ENCODE results near the gene DSG3. TPM values are rescaled to one million over a fixed set of nuclear protein-coding genes. Genes with fewer than 3 reads are reported as not detected.

Gene DSG3
- total RNA-seq, 1 experiment from 2014 or later, result 0.05 TPM

GRCh38 chr18:31513189-31513935 lies 65.8 kb downstream of the DSG3 start (continued):
- TF ChIP-seq CBX3 (IDR thresholded peaks at IDR 0.05; ENCODE audit: low read depth) (no peak), YY1 (IDR thresholded peaks at IDR 0.05; ENCODE audit: extremely low read depth, insufficient replicate concordance, low read depth, low read length) (no peak), REST (IDR thresholded peaks at IDR 0.05; ENCODE audit: low read depth) (no peak), POLR2AphosphoS5 (IDR thresholded peaks at IDR 0.05; ENCODE audit: low read depth, low read length) (no peak), ZNF274 (IDR thresholded peaks at IDR 0.05; ENCODE audit: low read depth, low read length) (no peak), SRF (IDR thresholded peaks at IDR 0.05; ENCODE audit: low read depth) (no peak), RAD21 (IDR thresholded peaks at IDR 0.05; ENCODE audit: low read depth) (no peak)

- H3K9me3 ChIP-seq (ENCODE audit: control insufficient read depth in 1 of 2, insufficient read depth in 1 of 2, low read depth in 1 of 2, low read length in 2 of 2), result no peaks in the 10 kb centered on the region
- CTCF ChIA-PET, result no interaction called here
- DNase-seq (ENCODE audit: low read depth, low spot score) (no peak), ATAC-seq (no peak)
- no peak overlapping the region for H3K4me3 ChIP-seq (replicated peaks in 1 of 2; ENCODE audit: low read depth in 1 of 2, low read length in 2 of 2)
- H3K9me2 ChIP-seq (ENCODE audit: insufficient read depth), result no peaks in the 10 kb centered on the region
- BruUV-seq (replicated peaks), result no TSS peak
- H3K36me3 ChIP-seq (ENCODE audit: control insufficient read depth in 1 of 2, insufficient read depth in 2 of 2, low read length in 2 of 2), result peaks cover 5 to 20% of the 10 kb centered on the region in 2 experiments; a peak in 3 of 4 replicates
- H2AFZ ChIP-seq (ENCODE audit: low read depth, low read length, poor library complexity, severe bottlenecking), result no peak overlapping the region
- intact Hi-C loops (cut with micrococcal nuclease), result no loop called here
- TF ChIP-seq ZBTB33 (IDR thresholded peaks at IDR 0.05; ENCODE audit: extremely low read depth, insufficient replicate concordance, low read length) (no peak), MAX (IDR thresholded peaks at IDR 0.05) (no peak), CEBPB (IDR thresholded peaks at IDR 0.05; ENCODE audit: low read depth) (no peak), FOSL1 (IDR thresholded peaks at IDR 0.05; ENCODE audit: low read depth) (no peak), EGR1 (IDR thresholded peaks at IDR 0.05; ENCODE audit: low read depth) (no peak), CBX3 (IDR thresholded peaks at IDR 0.05; ENCODE audit: low read depth) (no peak), SRF (IDR thresholded peaks at IDR 0.05; ENCODE audit: low read depth) (no peak), TCF7L2 (IDR thresholded peaks at IDR 0.05; ENCODE audit: borderline replicate concordance, extremely low read depth, insufficient read depth, insufficient read length) (no peak)
- POLR2A ChIA-PET, result no interaction called here
- RAD21 ChIA-PET (ENCODE audit: low non-redundant PET in 1 of 2, low total read pairs in 2 of 2, uncharacterized antibody in 2 of 2, unreplicated experiment in 2 of 2), result no interaction called here
- H4K20me1 ChIP-seq (ENCODE audit: insufficient read depth), result no peaks in the 10 kb centered on the region
- H3K27ac ChIP-seq (ENCODE audit: low read depth, low read length), result no peak overlapping the region
- H3K9ac ChIP-seq (ENCODE audit: low read length), result no peak overlapping the region
- no peaks in the 10 kb centered on the region for H3K27me3 ChIP-seq (ENCODE audit: insufficient read depth, low read length)
- peaks cover 78% of the 10 kb centered on the region for H3K79me2 ChIP-seq (ENCODE audit: insufficient read depth, low read length)
- peaks cover 28 to 29% of the 10 kb centered on the region in 2 experiments for H3K4me1 ChIP-seq (ENCODE audit: control insufficient read depth in 1 of 2, insufficient read depth in 2 of 2, low read length in 2 of 2)
- H3K4me2 ChIP-seq (ENCODE audit: low read length), result no peak overlapping the region
Measured at GRCh38 chr18:31516437-31516836, 68.9 kb downstream of the DSG3 start.
